Measurements from ENCODE around the gene PSMA1.

Gene PSMA1

GRCh38 chr11:14458377-14458776 lies 61.8 kb downstream of the PSMA1 start:
- no peaks in the 10 kb centered on the region for H3K27me3 ChIP-seq (ENCODE audit: insufficient read depth, poor library complexity, severe bottlenecking)
- H3K4me3 ChIP-seq (ENCODE audit: severe bottlenecking): no peak overlapping the region
- TF ChIP-seq CTCF (IDR thresholded peaks at IDR 0.05; ENCODE audit: poor library complexity, severe bottlenecking): no peak
- H3K9me3 ChIP-seq (ENCODE audit: severe bottlenecking): no peaks in the 10 kb centered on the region
- H3K4me1 ChIP-seq (ENCODE audit: insufficient read depth, poor library complexity, severe bottlenecking): no peaks in the 10 kb centered on the region
- DNase-seq (ENCODE audit: low spot score) (no peak), ATAC-seq (ENCODE audit: low read depth) (no peak)
- no peak overlapping the region for H3K27ac ChIP-seq (ENCODE audit: poor library complexity, severe bottlenecking)
- peaks cover 75% of the 10 kb centered on the region for H3K36me3 ChIP-seq (ENCODE audit: low read depth)

- H3K36me3 ChIP-seq (ENCODE audit: low read depth): peaks cover 50% of the 10 kb centered on the region
- no peaks in the 10 kb centered on the region for H3K4me1 ChIP-seq (ENCODE audit: insufficient read depth, poor library complexity, severe bottlenecking)
- no peaks in the 10 kb centered on the region for H3K9me3 ChIP-seq (ENCODE audit: severe bottlenecking)
- ATAC-seq (ENCODE audit: low read depth) (peak; percentile 42; the same call in 1 of the 3 replicates), DNase-seq (ENCODE audit: low spot score) (no peak)
- no peak overlapping the region for H3K27ac ChIP-seq (ENCODE audit: poor library complexity, severe bottlenecking)
- no peaks in the 10 kb centered on the region for H3K27me3 ChIP-seq (ENCODE audit: insufficient read depth, poor library complexity, severe bottlenecking)
- TF ChIP-seq CTCF (IDR thresholded peaks at IDR 0.05; ENCODE audit: poor library complexity, severe bottlenecking): no peak
- no peak overlapping the region for H3K4me3 ChIP-seq (ENCODE audit: severe bottlenecking)
Observed at GRCh38 chr11:14455648-14456430, 64.3 kb downstream of the PSMA1 start.
